Measurements from ENCODE around the gene COL13A1. TPM values are rescaled to one million over a fixed set of nuclear protein-coding genes. Genes with fewer than 3 reads are reported as not detected.

The COL13A1 gene
- total and polyA plus RNA-seq, 2 of the 8 experiments (the other 6 are each of a cell fraction or from before 2014, with no cell fraction given): 2.6 to 5.2 TPM

DNA sequence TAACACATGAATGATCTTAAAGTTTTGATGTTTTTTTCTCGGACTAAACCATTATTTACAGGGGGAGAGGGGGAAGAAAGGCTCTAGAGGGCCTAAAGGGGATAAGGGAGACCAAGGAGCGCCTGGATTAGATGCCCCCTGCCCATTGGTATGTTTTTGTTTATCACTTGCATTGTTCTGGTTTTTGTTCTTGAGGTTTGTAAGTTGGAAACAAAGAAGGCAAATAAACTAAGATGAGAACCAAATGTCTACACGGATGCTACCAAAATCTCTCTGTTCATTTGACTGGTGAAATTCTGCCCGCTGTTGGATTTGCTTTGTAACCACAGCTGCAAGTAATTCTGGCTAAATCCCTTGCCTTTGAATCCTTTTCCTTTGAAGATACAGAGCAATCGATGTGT lies 151.1 kb downstream of the COL13A1 start (continued):
- peak; percentile 72; the same call in 1 of the 2 replicates for TF ChIP-seq SP1 (IDR thresholded peaks at IDR 0.05; ENCODE audit: low read depth, low read length)
- TF ChIP-seq, protein P1, sequence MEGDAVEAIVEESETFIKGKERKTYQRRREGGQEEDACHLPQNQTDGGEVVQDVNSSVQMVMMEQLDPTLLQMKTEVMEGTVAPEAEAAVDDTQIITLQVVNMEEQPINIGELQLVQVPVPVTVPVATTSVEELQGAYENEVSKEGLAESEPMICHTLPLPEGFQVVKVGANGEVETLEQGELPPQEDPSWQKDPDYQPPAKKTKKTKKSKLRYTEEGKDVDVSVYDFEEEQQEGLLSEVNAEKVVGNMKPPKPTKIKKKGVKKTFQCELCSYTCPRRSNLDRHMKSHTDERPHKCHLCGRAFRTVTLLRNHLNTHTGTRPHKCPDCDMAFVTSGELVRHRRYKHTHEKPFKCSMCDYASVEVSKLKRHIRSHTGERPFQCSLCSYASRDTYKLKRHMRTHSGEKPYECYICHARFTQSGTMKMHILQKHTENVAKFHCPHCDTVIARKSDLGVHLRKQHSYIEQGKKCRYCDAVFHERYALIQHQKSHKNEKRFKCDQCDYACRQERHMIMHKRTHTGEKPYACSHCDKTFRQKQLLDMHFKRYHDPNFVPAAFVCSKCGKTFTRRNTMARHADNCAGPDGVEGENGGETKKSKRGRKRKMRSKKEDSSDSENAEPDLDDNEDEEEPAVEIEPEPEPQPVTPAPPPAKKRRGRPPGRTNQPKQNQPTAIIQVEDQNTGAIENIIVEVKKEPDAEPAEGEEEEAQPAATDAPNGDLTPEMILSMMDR (IDR thresholded peaks at IDR 0.05; ENCODE audit: control extremely low read depth in 1 of 3, insufficient read depth in 1 of 3, low read depth in 1 of 3, low read length in 3 of 3): no peak
- no peak for TF ChIP-seq EGR1 (IDR thresholded peaks at IDR 0.05; ENCODE audit: borderline replicate concordance, low read depth, low read length)
- TF ChIP-seq, protein P2, sequence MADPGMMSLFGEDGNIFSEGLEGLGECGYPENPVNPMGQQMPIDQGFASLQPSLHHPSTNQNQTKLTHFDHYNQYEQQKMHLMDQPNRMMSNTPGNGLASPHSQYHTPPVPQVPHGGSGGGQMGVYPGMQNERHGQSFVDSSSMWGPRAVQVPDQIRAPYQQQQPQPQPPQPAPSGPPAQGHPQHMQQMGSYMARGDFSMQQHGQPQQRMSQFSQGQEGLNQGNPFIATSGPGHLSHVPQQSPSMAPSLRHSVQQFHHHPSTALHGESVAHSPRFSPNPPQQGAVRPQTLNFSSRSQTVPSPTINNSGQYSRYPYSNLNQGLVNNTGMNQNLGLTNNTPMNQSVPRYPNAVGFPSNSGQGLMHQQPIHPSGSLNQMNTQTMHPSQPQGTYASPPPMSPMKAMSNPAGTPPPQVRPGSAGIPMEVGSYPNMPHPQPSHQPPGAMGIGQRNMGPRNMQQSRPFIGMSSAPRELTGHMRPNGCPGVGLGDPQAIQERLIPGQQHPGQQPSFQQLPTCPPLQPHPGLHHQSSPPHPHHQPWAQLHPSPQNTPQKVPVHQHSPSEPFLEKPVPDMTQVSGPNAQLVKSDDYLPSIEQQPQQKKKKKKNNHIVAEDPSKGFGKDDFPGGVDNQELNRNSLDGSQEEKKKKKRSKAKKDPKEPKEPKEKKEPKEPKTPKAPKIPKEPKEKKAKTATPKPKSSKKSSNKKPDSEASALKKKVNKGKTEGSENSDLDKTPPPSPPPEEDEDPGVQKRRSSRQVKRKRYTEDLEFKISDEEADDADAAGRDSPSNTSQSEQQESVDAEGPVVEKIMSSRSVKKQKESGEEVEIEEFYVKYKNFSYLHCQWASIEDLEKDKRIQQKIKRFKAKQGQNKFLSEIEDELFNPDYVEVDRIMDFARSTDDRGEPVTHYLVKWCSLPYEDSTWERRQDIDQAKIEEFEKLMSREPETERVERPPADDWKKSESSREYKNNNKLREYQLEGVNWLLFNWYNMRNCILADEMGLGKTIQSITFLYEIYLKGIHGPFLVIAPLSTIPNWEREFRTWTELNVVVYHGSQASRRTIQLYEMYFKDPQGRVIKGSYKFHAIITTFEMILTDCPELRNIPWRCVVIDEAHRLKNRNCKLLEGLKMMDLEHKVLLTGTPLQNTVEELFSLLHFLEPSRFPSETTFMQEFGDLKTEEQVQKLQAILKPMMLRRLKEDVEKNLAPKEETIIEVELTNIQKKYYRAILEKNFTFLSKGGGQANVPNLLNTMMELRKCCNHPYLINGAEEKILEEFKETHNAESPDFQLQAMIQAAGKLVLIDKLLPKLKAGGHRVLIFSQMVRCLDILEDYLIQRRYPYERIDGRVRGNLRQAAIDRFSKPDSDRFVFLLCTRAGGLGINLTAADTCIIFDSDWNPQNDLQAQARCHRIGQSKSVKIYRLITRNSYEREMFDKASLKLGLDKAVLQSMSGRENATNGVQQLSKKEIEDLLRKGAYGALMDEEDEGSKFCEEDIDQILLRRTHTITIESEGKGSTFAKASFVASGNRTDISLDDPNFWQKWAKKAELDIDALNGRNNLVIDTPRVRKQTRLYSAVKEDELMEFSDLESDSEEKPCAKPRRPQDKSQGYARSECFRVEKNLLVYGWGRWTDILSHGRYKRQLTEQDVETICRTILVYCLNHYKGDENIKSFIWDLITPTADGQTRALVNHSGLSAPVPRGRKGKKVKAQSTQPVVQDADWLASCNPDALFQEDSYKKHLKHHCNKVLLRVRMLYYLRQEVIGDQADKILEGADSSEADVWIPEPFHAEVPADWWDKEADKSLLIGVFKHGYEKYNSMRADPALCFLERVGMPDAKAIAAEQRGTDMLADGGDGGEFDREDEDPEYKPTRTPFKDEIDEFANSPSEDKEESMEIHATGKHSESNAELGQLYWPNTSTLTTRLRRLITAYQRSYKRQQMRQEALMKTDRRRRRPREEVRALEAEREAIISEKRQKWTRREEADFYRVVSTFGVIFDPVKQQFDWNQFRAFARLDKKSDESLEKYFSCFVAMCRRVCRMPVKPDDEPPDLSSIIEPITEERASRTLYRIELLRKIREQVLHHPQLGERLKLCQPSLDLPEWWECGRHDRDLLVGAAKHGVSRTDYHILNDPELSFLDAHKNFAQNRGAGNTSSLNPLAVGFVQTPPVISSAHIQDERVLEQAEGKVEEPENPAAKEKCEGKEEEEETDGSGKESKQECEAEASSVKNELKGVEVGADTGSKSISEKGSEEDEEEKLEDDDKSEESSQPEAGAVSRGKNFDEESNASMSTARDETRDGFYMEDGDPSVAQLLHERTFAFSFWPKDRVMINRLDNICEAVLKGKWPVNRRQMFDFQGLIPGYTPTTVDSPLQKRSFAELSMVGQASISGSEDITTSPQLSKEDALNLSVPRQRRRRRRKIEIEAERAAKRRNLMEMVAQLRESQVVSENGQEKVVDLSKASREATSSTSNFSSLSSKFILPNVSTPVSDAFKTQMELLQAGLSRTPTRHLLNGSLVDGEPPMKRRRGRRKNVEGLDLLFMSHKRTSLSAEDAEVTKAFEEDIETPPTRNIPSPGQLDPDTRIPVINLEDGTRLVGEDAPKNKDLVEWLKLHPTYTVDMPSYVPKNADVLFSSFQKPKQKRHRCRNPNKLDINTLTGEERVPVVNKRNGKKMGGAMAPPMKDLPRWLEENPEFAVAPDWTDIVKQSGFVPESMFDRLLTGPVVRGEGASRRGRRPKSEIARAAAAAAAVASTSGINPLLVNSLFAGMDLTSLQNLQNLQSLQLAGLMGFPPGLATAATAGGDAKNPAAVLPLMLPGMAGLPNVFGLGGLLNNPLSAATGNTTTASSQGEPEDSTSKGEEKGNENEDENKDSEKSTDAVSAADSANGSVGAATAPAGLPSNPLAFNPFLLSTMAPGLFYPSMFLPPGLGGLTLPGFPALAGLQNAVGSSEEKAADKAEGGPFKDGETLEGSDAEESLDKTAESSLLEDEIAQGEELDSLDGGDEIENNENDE (IDR thresholded peaks at IDR 0.05; ENCODE audit: insufficient replicate concordance, low read length): no peak

Measured in H1 (cell line).